Stimulated activated CD4-positive, alpha-beta T cell treated with anti-CD3 and anti-CD28 coated beads, Interleukin-1b, Interleukin-23, amount 100 ng/mL, for 4 hours (primary cell): Measurements from ENCODE around the gene PLXNA2.

Source experiments
- DNase-seq, 2 donors: peaks; one replicate each; pipeline ENCODE4 v3.0.0-alpha.2; 2020; ENCODE audit warnings: low read depth in 2 of 2

PLXNA2 gene

DNA sequence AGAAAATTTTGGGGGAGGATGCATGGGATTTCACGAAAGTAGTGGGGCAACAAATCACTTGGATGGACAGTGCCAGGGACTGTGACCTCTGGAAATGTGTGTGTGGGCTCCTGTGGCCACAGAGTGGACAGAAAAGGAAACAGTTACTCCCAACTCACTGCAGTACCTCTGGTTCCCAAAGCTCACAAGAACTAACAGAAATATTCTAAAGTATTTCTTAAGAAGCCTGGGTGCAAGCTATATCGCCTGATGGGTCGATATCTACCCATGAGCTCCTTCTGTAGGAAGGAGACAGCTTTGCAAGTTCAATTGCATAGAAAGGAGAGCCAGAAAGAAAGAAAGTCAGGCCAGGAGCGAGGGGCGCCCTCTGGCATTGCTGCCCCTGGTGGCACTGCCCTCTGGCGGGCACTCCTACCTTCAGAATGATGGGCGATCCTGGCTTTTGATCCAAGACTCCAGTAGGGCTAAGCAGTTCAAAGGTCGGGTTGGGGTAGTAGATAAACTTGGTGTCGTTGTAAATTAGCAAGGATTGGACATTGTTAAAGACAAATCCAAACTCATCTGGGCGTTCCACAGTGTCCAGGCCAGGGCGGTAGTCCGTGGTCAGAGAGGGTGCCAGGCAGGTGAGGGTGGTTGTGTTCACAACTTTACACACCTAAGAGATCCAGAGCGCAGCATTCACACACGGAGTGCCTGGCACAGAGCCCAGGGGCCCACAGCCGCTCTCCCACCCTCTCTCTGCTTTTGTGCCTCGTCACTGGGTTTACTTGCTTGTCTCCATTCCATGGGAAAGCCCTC is 198.5 kb downstream of the PLXNA2 start:
- no peak for DNase-seq

GRCh38 chr1:208044589-208045462 is 199.4 kb downstream of the PLXNA2 start:
- no peak for DNase-seq

GRCh38 chr1:208043691-208044181 is 200.4 kb downstream of the PLXNA2 start:
- DNase-seq: no peak

- no peak for DNase-seq
Measured at GRCh38 chr1:208042868-208043267, 201.3 kb downstream of the PLXNA2 start.

DNA sequence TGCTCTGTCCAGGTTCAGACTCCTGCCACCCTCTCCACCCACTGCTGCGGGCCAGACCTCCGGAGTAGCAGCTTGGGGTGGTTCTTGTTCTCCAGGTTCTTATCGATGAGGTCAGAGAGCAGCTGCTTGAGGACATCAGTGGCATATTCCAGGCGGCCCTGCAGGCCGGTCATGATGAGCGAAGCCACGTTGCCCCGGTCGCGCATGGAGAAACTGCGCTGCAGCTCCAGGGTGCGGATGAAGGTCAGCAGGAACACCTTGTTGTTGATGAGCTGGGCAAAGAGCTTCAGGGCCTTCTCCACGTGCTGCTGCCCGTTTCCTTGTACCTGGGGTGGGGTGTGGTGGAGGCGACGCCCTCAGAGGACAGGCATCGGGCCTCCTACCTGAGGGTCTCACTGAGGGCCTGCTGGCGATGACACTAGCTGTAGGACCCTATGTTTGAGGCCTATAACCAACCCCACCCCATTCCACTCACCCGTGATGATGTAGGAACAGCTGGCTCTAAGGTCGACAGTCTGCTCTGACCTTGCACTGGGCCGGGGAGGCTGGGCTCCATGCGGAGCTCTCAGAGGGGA is 202.1 kb downstream of the PLXNA2 start:
- no peak for DNase-seq

- DNase-seq: no peak
Measured at GRCh38 chr1:208041505-208041904, 202.7 kb downstream of the PLXNA2 start.

- DNase-seq: no peak
Measured at GRCh38 chr1:208040821-208041297, 203.3 kb downstream of the PLXNA2 start.

GRCh38 chr1:208039536-208040332 is 204.4 kb downstream of the PLXNA2 start:
- DNase-seq: no peak

DNA sequence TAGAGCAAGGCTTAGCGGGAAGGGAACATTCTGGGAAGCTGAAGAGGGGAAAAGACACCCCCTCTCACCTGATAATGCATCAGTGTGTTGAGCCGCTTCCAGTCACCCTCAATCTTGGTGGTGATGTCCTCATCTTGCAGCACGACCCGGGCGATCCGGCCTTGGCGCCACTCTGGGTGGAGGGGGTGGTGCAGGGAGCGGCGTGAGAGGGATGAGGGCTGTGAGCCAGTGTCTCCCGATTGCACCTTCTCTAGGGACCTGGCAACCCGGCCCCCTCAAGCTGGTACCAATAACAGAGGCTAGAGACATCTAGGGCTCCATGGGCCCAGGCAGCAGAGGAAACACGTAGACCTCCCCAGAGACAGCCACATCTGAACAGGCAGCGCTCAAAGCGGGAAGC is 205.9 kb downstream of the PLXNA2 start:
- DNase-seq: no peak

GRCh38 chr1:208036918-208037766 is 207.0 kb downstream of the PLXNA2 start:
- no peak for DNase-seq

DNA sequence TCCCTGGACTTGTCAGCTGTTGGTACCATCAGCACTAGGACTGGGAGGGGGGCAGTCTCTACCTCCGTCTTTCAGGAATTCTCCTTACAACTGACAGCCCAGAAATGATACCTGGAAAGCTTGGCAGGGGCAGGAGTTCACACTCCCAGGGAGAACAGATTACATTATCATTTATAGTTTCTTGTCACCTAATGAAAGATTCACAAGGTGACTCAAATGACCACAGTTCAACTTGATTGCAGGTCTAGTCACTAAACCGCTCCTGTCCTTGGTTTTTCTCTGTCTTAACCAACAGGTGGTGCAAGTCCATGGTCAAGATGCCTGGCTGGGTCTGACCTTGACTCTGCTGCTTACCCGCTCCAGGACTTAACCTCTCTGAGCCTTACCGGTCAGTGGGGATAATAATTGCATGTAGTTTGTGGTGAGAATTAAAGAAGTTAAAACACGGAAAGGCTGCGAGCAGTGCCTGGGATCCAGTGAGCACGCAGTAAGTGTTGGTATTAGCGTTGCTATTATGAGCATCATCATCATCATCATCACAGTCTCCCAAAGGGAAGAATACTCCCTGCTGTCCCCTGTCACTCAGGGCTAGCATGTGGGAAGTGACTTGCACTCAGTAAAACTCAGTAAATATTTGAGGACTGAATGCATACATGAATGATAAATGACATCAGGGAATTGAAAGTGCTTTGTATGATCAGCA is 207.9 kb downstream of the PLXNA2 start:
- DNase-seq: no peak

DNA sequence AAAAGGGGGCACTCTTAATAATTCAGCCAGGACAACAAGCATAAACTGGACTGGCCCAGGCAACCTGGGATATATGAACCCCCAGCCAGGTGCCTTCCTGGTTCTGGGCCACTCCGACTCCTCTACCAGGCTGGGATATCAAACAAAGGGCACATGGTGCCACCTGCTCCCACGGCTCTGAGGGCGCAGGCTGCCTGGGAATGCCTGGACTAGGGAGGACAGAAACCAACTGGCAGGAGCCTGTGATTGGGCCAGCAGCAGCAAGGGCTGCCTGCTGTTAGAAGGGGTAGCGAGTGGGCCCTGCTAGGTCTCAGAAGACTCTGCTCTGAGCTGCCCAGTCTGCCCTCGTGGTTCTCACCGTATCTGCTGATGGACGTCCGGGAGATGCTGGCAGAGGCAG is 210.0 kb downstream of the PLXNA2 start:
- DNase-seq: no peak

GRCh38 chr1:208033236-208033635 is 210.9 kb downstream of the PLXNA2 start:
- DNase-seq: no peak

DNA sequence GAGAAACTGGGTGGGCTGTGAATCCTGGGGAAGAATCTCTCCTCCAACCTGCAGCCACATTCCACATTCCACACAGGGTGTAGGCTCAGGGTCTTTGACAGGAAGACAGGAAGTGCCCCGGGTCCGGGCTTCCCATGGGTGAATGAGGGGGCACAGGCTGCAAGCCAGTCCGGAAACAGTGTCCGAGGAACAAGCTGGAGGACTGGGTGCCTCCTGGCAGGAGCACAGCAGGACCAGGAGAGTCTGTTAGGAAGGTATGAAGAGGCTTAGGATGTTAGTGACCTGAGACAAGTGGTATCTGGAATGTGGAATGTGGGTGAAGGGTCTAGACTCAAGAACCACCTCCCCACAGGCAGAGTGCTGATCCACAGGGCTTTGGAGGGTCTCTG is 212.3 kb downstream of the PLXNA2 start:
- no peak for DNase-seq

- DNase-seq: no peak
Measured at GRCh38 chr1:208031316-208031931, 212.8 kb downstream of the PLXNA2 start.

GRCh38 chr1:208030288-208031091 is 213.7 kb downstream of the PLXNA2 start:
- no peak for DNase-seq

DNA sequence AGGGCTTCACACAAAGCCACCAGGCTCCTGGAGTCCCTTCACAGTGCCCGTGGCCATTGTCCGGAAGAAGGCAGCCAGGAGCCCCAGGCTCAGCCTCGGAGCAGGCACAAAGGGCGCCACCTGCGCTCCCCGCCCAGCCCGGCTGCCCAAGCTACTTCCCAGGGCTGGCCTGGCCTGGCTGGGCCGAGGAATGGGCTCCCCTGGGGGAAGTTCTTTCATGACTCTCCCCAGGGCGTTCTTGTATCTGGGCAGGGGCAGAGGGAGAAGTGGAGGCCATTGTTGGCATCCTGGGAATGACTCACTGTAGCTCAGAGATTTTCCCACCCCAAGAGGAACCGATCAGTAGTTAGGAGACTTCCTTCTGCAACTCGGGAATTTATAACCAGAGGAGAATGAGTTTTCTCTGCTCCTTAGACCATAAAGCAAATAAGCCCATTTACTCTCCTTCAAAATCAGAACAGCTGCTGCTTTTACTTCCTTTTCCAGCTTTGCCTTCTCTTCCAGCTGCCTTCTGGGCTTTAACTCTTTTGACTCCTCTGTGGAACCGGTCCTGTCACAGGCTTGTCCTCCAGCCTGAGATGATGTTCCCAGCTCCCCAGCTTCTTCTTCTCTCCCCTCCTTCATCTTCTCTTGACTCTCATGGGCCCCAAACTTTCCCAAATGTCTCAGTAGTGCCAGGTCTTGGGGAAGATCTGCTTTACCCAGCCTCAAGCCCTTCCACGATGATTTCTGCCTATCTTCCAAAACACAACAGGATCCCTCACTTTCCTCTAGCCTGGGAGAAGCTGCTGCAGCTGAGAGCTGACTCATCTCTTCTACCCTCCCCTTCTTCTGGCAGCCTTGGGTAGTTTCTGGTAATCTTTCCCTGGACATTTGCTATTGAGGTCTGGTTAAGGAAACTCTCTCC is 214.6 kb downstream of the PLXNA2 start:
- no peak for DNase-seq

GRCh38 chr1:208028526-208028925 is 215.7 kb downstream of the PLXNA2 start:
- no peak for DNase-seq
